Gastrocnemius medialis (tissue), 4 donors: Measurements from ENCODE around the gene PLCH1.

Experiments
- CTCF ChIP-seq, 5 experiments: fragments of 450-650 bp in 3 of 5; fragments of 200-600 bp in 2 of 5; sonication (generic) in 2 of 5; IDR thresholded peaks in 4 of 5; conservative IDR thresholded peaks in 1 of 5; 1 replicate in 4 of 5; 2 replicates in 1 of 5; pipeline ENCODE4 v1.5.1; 2016 to 2019; ENCODE audit warnings: antibody characterized with exemption in 5 of 5, mild to moderate bottlenecking in 3 of 5, moderate library complexity in 3 of 5
- POLR2A ChIP-seq, 2 donors: fragments of 450-650 bp; IDR thresholded peaks; one replicate each; pipeline ENCODE4 v1.6.1; 2017; ENCODE audit warnings: antibody characterized with exemption in 2 of 2, mild to moderate bottlenecking in 2 of 2, moderate library complexity in 2 of 2

- no peak for TF ChIP-seq CTCF (IDR thresholded peaks at IDR 0.05 in 4 of 5, conservative IDR thresholded peaks at IDR 0.05 in 1 of 5)
- TF ChIP-seq POLR2A (IDR thresholded peaks at IDR 0.05) = no peak
Observed at GRCh38 chr3:155771126-155771525, 26.3 kb upstream of the PLCH1 start.
